ENCODE data around the gene PHC2.

- no peak for TF ChIP-seq POLR2A (IDR thresholded peaks at IDR 0.05; ENCODE audit: insufficient read depth in 1 of 2, low read depth in 2 of 2, low read length in 2 of 2)
- TF ChIP-seq ZNF24 (IDR thresholded peaks at IDR 0.05), result no peak
- no peak for TF ChIP-seq ZNF768 (CRISPR knock-in tag; IDR thresholded peaks at IDR 0.05)
- TF ChIP-seq CREB3 (CRISPR knock-in tag; IDR thresholded peaks at IDR 0.05), result no peak
- no peak for TF ChIP-seq HNRNPH1 (optimal IDR thresholded peaks at IDR 0.05; ENCODE audit: low read depth, low read length)
- TF ChIP-seq KAT8 (CRISPR knock-in tag; IDR thresholded peaks at IDR 0.05), result no peak
- no peak for TF ChIP-seq POLR2AphosphoS5 (IDR thresholded peaks at IDR 0.05; ENCODE audit: low read depth, low read length)
- no peak for TF ChIP-seq CTCF (CRISPR knock-in tag; IDR thresholded peaks at IDR 0.05)
- no peak for TF ChIP-seq KIAA2018 (CRISPR knock-in tag; IDR thresholded peaks at IDR 0.05; ENCODE audit: borderline replicate concordance)
- TF ChIP-seq CEBPB (IDR thresholded peaks at IDR 0.05; ENCODE audit: borderline replicate concordance, low read depth, low read length), result no peak
- no peak for TF ChIP-seq POLR2G (IDR thresholded peaks at IDR 0.05; ENCODE audit: low read depth, low read length)
These were observed 38.7 kb downstream of the PHC2 start for GRCh38 chr1:33392206-33392605.

Data from HepG2 (cell line).